ENCODE measurements around the gene PEX10.
"Not testable (repeated sequence)": the region's sequence is repeated elsewhere in the genome, so short reads cannot be mapped to it uniquely, and the experiment has no call there.

DNA sequence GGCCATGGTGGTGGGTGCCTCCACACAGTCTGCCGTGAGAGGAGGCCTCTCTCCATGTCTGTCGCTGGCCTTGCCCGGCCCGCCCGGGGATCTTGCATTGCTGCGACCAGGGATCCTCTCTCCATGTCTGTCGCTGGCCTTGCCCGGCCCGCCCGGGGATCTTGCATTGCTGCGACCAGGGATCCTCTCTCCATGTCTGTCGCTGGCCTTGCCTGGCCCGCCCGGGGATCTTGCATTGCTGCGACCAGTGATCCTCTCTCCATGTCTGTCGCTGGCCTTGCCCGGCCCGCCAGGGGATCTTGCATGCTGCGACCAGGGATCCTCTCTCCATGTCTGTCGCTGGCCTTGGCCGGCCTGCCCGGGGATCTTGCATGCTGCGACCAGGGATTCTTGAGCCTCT is 28.0 kb upstream of the PEX10 start:
- TF ChIP-seq, protein P1, sequence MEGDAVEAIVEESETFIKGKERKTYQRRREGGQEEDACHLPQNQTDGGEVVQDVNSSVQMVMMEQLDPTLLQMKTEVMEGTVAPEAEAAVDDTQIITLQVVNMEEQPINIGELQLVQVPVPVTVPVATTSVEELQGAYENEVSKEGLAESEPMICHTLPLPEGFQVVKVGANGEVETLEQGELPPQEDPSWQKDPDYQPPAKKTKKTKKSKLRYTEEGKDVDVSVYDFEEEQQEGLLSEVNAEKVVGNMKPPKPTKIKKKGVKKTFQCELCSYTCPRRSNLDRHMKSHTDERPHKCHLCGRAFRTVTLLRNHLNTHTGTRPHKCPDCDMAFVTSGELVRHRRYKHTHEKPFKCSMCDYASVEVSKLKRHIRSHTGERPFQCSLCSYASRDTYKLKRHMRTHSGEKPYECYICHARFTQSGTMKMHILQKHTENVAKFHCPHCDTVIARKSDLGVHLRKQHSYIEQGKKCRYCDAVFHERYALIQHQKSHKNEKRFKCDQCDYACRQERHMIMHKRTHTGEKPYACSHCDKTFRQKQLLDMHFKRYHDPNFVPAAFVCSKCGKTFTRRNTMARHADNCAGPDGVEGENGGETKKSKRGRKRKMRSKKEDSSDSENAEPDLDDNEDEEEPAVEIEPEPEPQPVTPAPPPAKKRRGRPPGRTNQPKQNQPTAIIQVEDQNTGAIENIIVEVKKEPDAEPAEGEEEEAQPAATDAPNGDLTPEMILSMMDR (IDR thresholded peaks at IDR 0.05; ENCODE audit: control extremely low read depth in 1 of 3, insufficient read depth in 1 of 3, low read depth in 1 of 3, low read length in 3 of 3), result not testable (repeated sequence)
- not testable (repeated sequence) for TF ChIP-seq SP1 (IDR thresholded peaks at IDR 0.05; ENCODE audit: low read depth, low read length); TAF1 (IDR thresholded peaks at IDR 0.05; ENCODE audit: low read depth, low read length); CHD2 (IDR thresholded peaks at IDR 0.05; ENCODE audit: low read length); JUN (IDR thresholded peaks at IDR 0.05; ENCODE audit: low read depth, low read length); EZH2 (IDR thresholded peaks at IDR 0.05; ENCODE audit: low read depth, low read length, severe bottlenecking); POLR2A (IDR thresholded peaks at IDR 0.05; ENCODE audit: control extremely low read depth in 1 of 2, low read depth in 2 of 2, low read length in 2 of 2); EGR1 (IDR thresholded peaks at IDR 0.05; ENCODE audit: borderline replicate concordance, low read depth, low read length); HDAC2 (IDR thresholded peaks at IDR 0.05; ENCODE audit: borderline replicate concordance in 1 of 2, low read depth in 2 of 2, low read length in 2 of 2); EP300 (IDR thresholded peaks at IDR 0.05; ENCODE audit: borderline replicate concordance in 1 of 2, low read depth in 2 of 2, low read length in 2 of 2)
- TF ChIP-seq, protein P2, sequence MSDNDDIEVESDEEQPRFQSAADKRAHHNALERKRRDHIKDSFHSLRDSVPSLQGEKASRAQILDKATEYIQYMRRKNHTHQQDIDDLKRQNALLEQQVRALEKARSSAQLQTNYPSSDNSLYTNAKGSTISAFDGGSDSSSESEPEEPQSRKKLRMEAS (IDR thresholded peaks at IDR 0.05), result not testable (repeated sequence)

All from H1 (cell line).